ENCODE measurements around the gene KRTAP5-3.
A peak's percentile ranks its signal among the peaks of the same experiment; 100 is the strongest.
"Not testable (repeated sequence)": the region's sequence is repeated elsewhere in the genome, so short reads cannot be mapped to it uniquely, and the experiment has no call there.

Gene KRTAP5-3

GRCh38 chr11:1607901-1608300 is 362 bp downstream of the KRTAP5-3 start:
- DNase-seq: not testable (repeated sequence)

- DNase-seq: not testable (repeated sequence)
Measured at GRCh38 chr11:1607156-1607845, 962 bp downstream of the KRTAP5-3 start.

GRCh38 chr11:1605923-1606322 is 2.3 kb downstream of the KRTAP5-3 start:
- not testable (repeated sequence) for DNase-seq

GRCh38 chr11:1604711-1605110 is 3.6 kb downstream of the KRTAP5-3 start:
- no peak for DNase-seq

GRCh38 chr11:1604181-1604580 is 4.1 kb downstream of the KRTAP5-3 start:
- no peak for DNase-seq

- no peak for DNase-seq
Measured at GRCh38 chr11:1603629-1604028, 4.6 kb downstream of the KRTAP5-3 start.

GRCh38 chr11:1601663-1602062 is 6.6 kb downstream of the KRTAP5-3 start:
- not testable (repeated sequence) for DNase-seq

- DNase-seq: no peak
Measured at GRCh38 chr11:1600626-1601025, 7.6 kb downstream of the KRTAP5-3 start.

GRCh38 chr11:1598816-1599215 is 9.4 kb downstream of the KRTAP5-3 start:
- no peak for DNase-seq

- not testable (repeated sequence) for DNase-seq
Measured at GRCh38 chr11:1598406-1598805, 9.9 kb downstream of the KRTAP5-3 start.

GRCh38 chr11:1597994-1598380 is 10.3 kb downstream of the KRTAP5-3 start, which contains the start of gene KRTAP5-2:
Gene KRTAP5-2 (minus strand): TSS chr11:1598294. CDS start chr11:1598250, 44 bp downstream.
- no peak for DNase-seq

- no peak for DNase-seq
Measured at GRCh38 chr11:1597331-1597993, 10.8 kb downstream of the KRTAP5-3 start.

- DNase-seq: not testable (repeated sequence)
Measured at GRCh38 chr11:1596576-1597121, 11.6 kb downstream of the KRTAP5-3 start.

GRCh38 chr11:1595994-1596575 is 12.2 kb downstream of the KRTAP5-3 start:
- not testable (repeated sequence) for DNase-seq

- DNase-seq: no peak
Measured at GRCh38 chr11:1592628-1593027, 15.6 kb downstream of the KRTAP5-3 start.

- no peak for DNase-seq
Measured at GRCh38 chr11:1589996-1590395, 18.3 kb downstream of the KRTAP5-3 start.

- DNase-seq: peak in 3 of 6 experiments; percentile 23 to 42 (median 27)
Measured at GRCh38 chr11:1589191-1589963, 18.9 kb downstream of the KRTAP5-3 start.

GRCh38 chr11:1586699-1587098 is 21.6 kb downstream of the KRTAP5-3 start:
- no peak for DNase-seq

GRCh38 chr11:1584661-1585370 is 23.4 kb downstream of the KRTAP5-3 start, which contains the start of gene KRTAP5-1:
Gene KRTAP5-1 (minus strand): TSS chr11:1585283. CDS start chr11:1585249, 34 bp downstream.
- not testable (repeated sequence) for DNase-seq

- not testable (repeated sequence) for DNase-seq
Measured at GRCh38 chr11:1582909-1583308, 25.4 kb downstream of the KRTAP5-3 start.

GRCh38 chr11:1581976-1582375 is 26.3 kb downstream of the KRTAP5-3 start:
- DNase-seq: no peak

- no peak for DNase-seq
Measured at GRCh38 chr11:1576825-1577224, 31.4 kb downstream of the KRTAP5-3 start.

Measured in stimulated activated naive CD4-positive, alpha-beta T cell (primary cell).